Muscle of leg (tissue), 11 donors: ENCODE data around the gene TIAM2. TPM values are rescaled to one million over a fixed set of nuclear protein-coding genes. Genes with fewer than 3 reads are reported as not detected.
A peak's percentile ranks its signal among the peaks of the same experiment; 100 is the strongest.
"Not testable (repeated sequence)": the region's sequence is repeated elsewhere in the genome, so short reads cannot be mapped to it uniquely, and the experiment has no call there.

ENCODE experiments used
- DNase-seq: peaks from one replicate; pipeline ENCODE4 v3.0.0; 2013
- H3K27ac ChIP-seq: one replicate; pipeline ENCODE4 v1.5.1; 2013; ENCODE audit warnings: mild to moderate bottlenecking, low read length, control low read depth
- H3K27me3 ChIP-seq: one replicate; pipeline ENCODE4 v1.6.1; 2013; ENCODE audit warnings: low read length; ENCODE audit not compliant: control insufficient read depth, insufficient read depth
- H3K36me3 ChIP-seq: one replicate; pipeline ENCODE4 v1.6.1; 2013; ENCODE audit warnings: low read length; ENCODE audit not compliant: control insufficient read depth, insufficient read depth
- H3K4me1 ChIP-seq: one replicate; pipeline ENCODE4 v1.6.1; 2013; ENCODE audit warnings: low read length; ENCODE audit not compliant: control insufficient read depth, insufficient read depth
- H3K4me3 ChIP-seq: one replicate; pipeline ENCODE4 v1.5.1; 2013; ENCODE audit warnings: low read length, control low read depth
- H3K9me3 ChIP-seq: replicated peaks from 2 replicates; pipeline ENCODE4 v1.6.1; 2013; ENCODE audit warnings: low read depth, low read length; ENCODE audit not compliant: control insufficient read depth
- WGBS: methylation state at CpG from one replicate; pipeline ENCODE4 v1.1.5; 2013; ENCODE audit warnings: missing lambda C conversion rate; ENCODE audit not compliant: insufficient coverage; 5-methylcytosine and 5-hydroxymethylcytosine counted together
- polyA plus RNA-seq, 8 donors: library from polyadenylated mRNA; unstranded; fragments of 120-200 nt; gene quantifications; one replicate each; pipeline versions ENCODE4 v1.2.1 to v1.2.3, GENCODE V29; 2013; ENCODE audit warnings: inconsistent platforms in 1 of 8, low replicate concordance in 1 of 8; ENCODE audit not compliant: insufficient read length in 8 of 8, insufficient read depth in 1 of 8
- total RNA-seq: library from RNA; stranded (reverse); fragments of 120-200 nt; gene quantifications from one replicate; pipeline ENCODE4 v1.2.4, GENCODE V29; 2013

TIAM2 gene
- total and polyA plus RNA-seq, 9 donors: 11.3 to 16.7 (median 13.1) TPM

- Histone ChIP-seq H3K27ac (no peak overlapping the region), H3K27me3 (no peaks in the 10 kb centered on the region), H3K9me3 (no peaks in the 10 kb centered on the region), H3K4me3 (no peak overlapping the region), H3K36me3 (no peaks in the 10 kb centered on the region), H3K4me1 (no peaks in the 10 kb centered on the region)
- DNase-seq: no peak
- no CpG with 5 or more reads among the region's 7 CpGs for WGBS
Observed at GRCh38 chr6:155003476-155003875, 8.4 kb downstream of the TIAM2 start.

- Histone ChIP-seq H3K27ac (no peak overlapping the region), H3K4me1 (no peaks in the 10 kb centered on the region), H3K4me3 (no peak overlapping the region), H3K9me3 (no peaks in the 10 kb centered on the region), H3K36me3 (no peaks in the 10 kb centered on the region), H3K27me3 (no peaks in the 10 kb centered on the region)
- WGBS: 90% methylated on average over 3 of the region's 3 CpGs
- no peak for DNase-seq
Observed at GRCh38 chr6:155004017-155004416, 8.9 kb downstream of the TIAM2 start.

- H3K27me3 ChIP-seq: no peaks in the 10 kb centered on the region
- no peaks in the 10 kb centered on the region for H3K36me3 ChIP-seq
- H3K4me1 ChIP-seq: no peaks in the 10 kb centered on the region
- no peak for DNase-seq
- H3K4me3 ChIP-seq: no peak overlapping the region
- no peak overlapping the region for H3K27ac ChIP-seq
- 88% methylated on average over 5 of the region's 10 CpGs for WGBS
- H3K9me3 ChIP-seq: no peaks in the 10 kb centered on the region
Observed at GRCh38 chr6:155004576-155005372, 9.7 kb downstream of the TIAM2 start.

- no peak overlapping the region for H3K4me3 ChIP-seq
- H3K9me3 ChIP-seq: no peaks in the 10 kb centered on the region
- H3K27ac ChIP-seq: peak overlapping the region; percentile 51
- peak; percentile 54 for DNase-seq
- H3K4me1 ChIP-seq: peaks cover 12% of the 10 kb centered on the region
- WGBS: 33% methylated on average over 1 of the region's 3 CpGs
- no peaks in the 10 kb centered on the region for H3K27me3 ChIP-seq
- no peaks in the 10 kb centered on the region for H3K36me3 ChIP-seq
Observed at GRCh38 chr6:155008625-155009024, 13.5 kb downstream of the TIAM2 start.

GRCh38 chr6:155010940-155011339 lies 15.8 kb downstream of the TIAM2 start:
- no peak for DNase-seq
- Histone ChIP-seq H3K9me3 (no peaks in the 10 kb centered on the region), H3K27me3 (no peaks in the 10 kb centered on the region), H3K4me1 (peaks cover 22% of the 10 kb centered on the region), H3K36me3 (no peaks in the 10 kb centered on the region), H3K27ac (peak overlapping the region; percentile 4), H3K4me3 (no peak overlapping the region)
- WGBS: no CpG with 5 or more reads among the region's 6 CpGs

GRCh38 chr6:155011809-155012291 lies 16.7 kb downstream of the TIAM2 start:
- 0% methylated on average over 2 of the region's 5 CpGs for WGBS
- H3K9me3 ChIP-seq: no peaks in the 10 kb centered on the region
- peak; percentile 67 for DNase-seq
- H3K36me3 ChIP-seq: no peaks in the 10 kb centered on the region
- peaks cover 24% of the 10 kb centered on the region for H3K4me1 ChIP-seq
- H3K27me3 ChIP-seq: no peaks in the 10 kb centered on the region
- peak overlapping the region; percentile 4 for H3K27ac ChIP-seq
- H3K4me3 ChIP-seq: no peak overlapping the region

- no CpG with 5 or more reads among the region's 4 CpGs for WGBS
- H3K4me1 ChIP-seq: peaks cover 24% of the 10 kb centered on the region
- H3K4me3 ChIP-seq: no peak overlapping the region
- H3K27ac ChIP-seq: peak overlapping the region; percentile 62
- no peaks in the 10 kb centered on the region for H3K36me3 ChIP-seq
- peak; percentile 96 for DNase-seq
- no peaks in the 10 kb centered on the region for H3K9me3 ChIP-seq
- no peaks in the 10 kb centered on the region for H3K27me3 ChIP-seq
Observed at GRCh38 chr6:155013457-155013876, 18.4 kb downstream of the TIAM2 start.

GRCh38 chr6:155014137-155014536 lies 19.0 kb downstream of the TIAM2 start:
- no peaks in the 10 kb centered on the region for H3K36me3 ChIP-seq
- WGBS: no CpG with 5 or more reads among the region's 1 CpG
- H3K9me3 ChIP-seq: no peaks in the 10 kb centered on the region
- H3K4me3 ChIP-seq: no peak overlapping the region
- peak overlapping the region; percentile 48 for H3K27ac ChIP-seq
- DNase-seq: no peak
- peaks cover 24% of the 10 kb centered on the region for H3K4me1 ChIP-seq
- no peaks in the 10 kb centered on the region for H3K27me3 ChIP-seq

GRCh38 chr6:155014670-155015300 lies 19.7 kb downstream of the TIAM2 start:
- Histone ChIP-seq H3K27me3 (no peaks in the 10 kb centered on the region), H3K36me3 (no peaks in the 10 kb centered on the region), H3K27ac (peak overlapping the region; percentile 53)

GRCh38 chr6:155018415-155018814 lies 23.3 kb downstream of the TIAM2 start:
- H3K27me3 ChIP-seq, H3K36me3 ChIP-seq, H3K4me3 ChIP-seq, H3K9me3 ChIP-seq, DNase-seq, H3K27ac ChIP-seq: not testable (repeated sequence)
- peaks cover 16% of the 10 kb centered on the region for H3K4me1 ChIP-seq
- WGBS: 90% methylated on average over 2 of the region's 3 CpGs

More at GRCh38 chr6:155014670-155015300, 19.7 kb downstream of the TIAM2 start:
- H3K4me3 ChIP-seq: no peak overlapping the region
- 48% methylated on average over 3 of the region's 3 CpGs for WGBS
- H3K4me1 ChIP-seq: peaks cover 24% of the 10 kb centered on the region
- peak; percentile 71 for DNase-seq
- H3K9me3 ChIP-seq: no peaks in the 10 kb centered on the region
